Neutrophil (primary cell): ENCODE results near the gene OR5AU1.
"Not testable (repeated sequence)": the region's sequence is repeated elsewhere in the genome, so short reads cannot be mapped to it uniquely, and the experiment has no call there.

Experiments used
- H3K27ac ChIP-seq: fragments of 200-600 bp; sonication (generic); 2 replicates; pipeline ENCODE4 v1.5.1; 2016; ENCODE audit warnings: mild to moderate bottlenecking, moderate library complexity
- H3K27me3 ChIP-seq: fragments of 200-600 bp; sonication (generic); 2 replicates; pipeline ENCODE4 v1.6.0; 2016; ENCODE audit warnings: mild to moderate bottlenecking
- H3K36me3 ChIP-seq: fragments of 200-600 bp; sonication (generic); 2 replicates; pipeline ENCODE4 v1.5.1; 2017
- H3K4me1 ChIP-seq, 2 experiments: fragments of 200-600 bp in 1 of 2; sonication (generic) in 1 of 2; 1 replicate in 1 of 2; 2 replicates in 1 of 2; pipeline versions ENCODE4 v1.5.1 to v1.6.1; 2013 to 2016; ENCODE audit warnings: low read depth in 1 of 2, low read length in 1 of 2, mild to moderate bottlenecking in 1 of 2, moderate library complexity in 1 of 2; ENCODE audit not compliant: control insufficient read depth in 1 of 2, insufficient read depth in 1 of 2
- H3K4me3 ChIP-seq, 2 experiments: fragments of 200-600 bp in 1 of 2; sonication (generic) in 1 of 2; 1 replicate in 1 of 2; 2 replicates in 1 of 2; pipeline ENCODE4 v1.5.1; 2013 to 2016; ENCODE audit warnings: low read depth in 1 of 2, low read length in 1 of 2, mild to moderate bottlenecking in 1 of 2, moderate library complexity in 1 of 2
- H3K9me3 ChIP-seq: fragments of 200-600 bp; sonication (generic); 2 replicates; pipeline ENCODE4 v1.5.1; 2016
- CTCF ChIP-seq: fragments of 200-600 bp; sonication (generic); IDR thresholded peaks from 2 replicates; pipeline ENCODE4 v1.5.1; 2016; ENCODE audit warnings: antibody characterized with exemption

OR5AU1 gene

GRCh38 chr14:21168055-21168454 lies 12.2 kb upstream of the OR5AU1 start:
- H3K4me3 ChIP-seq: no peak overlapping the region
- H3K27me3 ChIP-seq: peaks cover 27% of the 10 kb centered on the region
- no peaks in the 10 kb centered on the region for H3K9me3 ChIP-seq
- no peak overlapping the region for H3K27ac ChIP-seq
- H3K4me1 ChIP-seq: no peaks in the 10 kb centered on the region
- H3K36me3 ChIP-seq: no peaks in the 10 kb centered on the region
- no peak for TF ChIP-seq CTCF

- not testable (repeated sequence) for H3K4me3 ChIP-seq, H3K36me3 ChIP-seq
Observed at GRCh38 chr14:21165670-21166069, 9.8 kb upstream of the OR5AU1 start.

GRCh38 chr14:21165002-21165605 lies 9.2 kb upstream of the OR5AU1 start:
- peaks cover 36% of the 10 kb centered on the region for H3K27me3 ChIP-seq
- H3K27ac ChIP-seq, H3K4me3 ChIP-seq, H3K4me1 ChIP-seq, H3K9me3 ChIP-seq, H3K36me3 ChIP-seq: not testable (repeated sequence)

More at GRCh38 chr14:21165670-21166069, 9.8 kb upstream of the OR5AU1 start:
- H3K27ac ChIP-seq, H3K9me3 ChIP-seq, H3K4me1 ChIP-seq: not testable (repeated sequence)
- peaks cover 36% of the 10 kb centered on the region for H3K27me3 ChIP-seq

- H3K27me3 ChIP-seq: peaks cover 36% of the 10 kb centered on the region
- H3K9me3 ChIP-seq: no peaks in the 10 kb centered on the region
- no peaks in the 10 kb centered on the region for H3K36me3 ChIP-seq
- H3K4me1 ChIP-seq: no peaks in the 10 kb centered on the region
- TF ChIP-seq CTCF: no peak
- H3K27ac ChIP-seq: no peak overlapping the region
- no peak overlapping the region for H3K4me3 ChIP-seq
Observed at GRCh38 chr14:21163871-21164291, 8.0 kb upstream of the OR5AU1 start.

GRCh38 chr14:21162081-21162480 lies 6.2 kb upstream of the OR5AU1 start:
- Histone ChIP-seq H3K36me3 (no peaks in the 10 kb centered on the region), H3K4me1 (no peaks in the 10 kb centered on the region), H3K4me3 (no peak overlapping the region), H3K9me3 (no peaks in the 10 kb centered on the region), H3K27me3 (peaks cover 40% of the 10 kb centered on the region), H3K27ac (no peak overlapping the region)
- TF ChIP-seq CTCF: no peak

- no peak for TF ChIP-seq CTCF
- Histone ChIP-seq H3K4me3 (no peak overlapping the region), H3K27ac (no peak overlapping the region), H3K4me1 (no peaks in the 10 kb centered on the region), H3K27me3 (peaks cover 40% of the 10 kb centered on the region), H3K9me3 (no peaks in the 10 kb centered on the region), H3K36me3 (no peaks in the 10 kb centered on the region)
Observed at GRCh38 chr14:21160061-21160610, 4.3 kb upstream of the OR5AU1 start.

- peaks cover 34% of the 10 kb centered on the region for H3K27me3 ChIP-seq
- H3K27ac ChIP-seq, H3K4me3 ChIP-seq, H3K9me3 ChIP-seq, H3K4me1 ChIP-seq, H3K36me3 ChIP-seq: not testable (repeated sequence)
Observed at GRCh38 chr14:21158175-21158574, 2.3 kb upstream of the OR5AU1 start.
